ENCODE data around the gene PKD1L1. TPM values are rescaled to one million over a fixed set of nuclear protein-coding genes. Genes with fewer than 3 reads are reported as not detected.
"Not testable (repeated sequence)": the region's sequence is repeated elsewhere in the genome, so short reads cannot be mapped to it uniquely, and the experiment has no call there.

Gene PKD1L1
- total RNA-seq, 1 donor from 2014 or later, result 0.05 TPM

- DNase-seq (ENCODE audit: extremely low spot score, unreplicated experiment), result no peak
- H3K9me3 Mint-ChIP-seq (ENCODE audit: unreplicated experiment), result no peaks in the 10 kb centered on the region
- H3K4me3 Mint-ChIP-seq (ENCODE audit: unreplicated experiment), result no peak overlapping the region
- H3K27me3 Mint-ChIP-seq (ENCODE audit: unreplicated experiment), result no peaks in the 10 kb centered on the region
- no peak for TF ChIP-seq CTCF (IDR thresholded peaks at IDR 0.05)
- peaks cover 22% of the 10 kb centered on the region for H3K4me1 Mint-ChIP-seq (ENCODE audit: unreplicated experiment)
- H3K36me3 Mint-ChIP-seq (ENCODE audit: unreplicated experiment), result no peaks in the 10 kb centered on the region
- H3K27ac Mint-ChIP-seq (ENCODE audit: unreplicated experiment), result no peak overlapping the region
These were observed 148.7 kb downstream of the PKD1L1 start for GRCh38 chr7:47799524-47799923.

GRCh38 chr7:47796347-47796746, 151.9 kb downstream of the PKD1L1 start:
- Mint-ChIP-seq H3K9me3 (ENCODE audit: unreplicated experiment) (no peaks in the 10 kb centered on the region), H3K4me1 (ENCODE audit: unreplicated experiment) (peaks cover 32% of the 10 kb centered on the region), H3K27ac (ENCODE audit: unreplicated experiment) (no peak overlapping the region), H3K27me3 (ENCODE audit: unreplicated experiment) (no peaks in the 10 kb centered on the region), H3K4me3 (ENCODE audit: unreplicated experiment) (no peak overlapping the region), H3K36me3 (ENCODE audit: unreplicated experiment) (no peaks in the 10 kb centered on the region)
- TF ChIP-seq CTCF (IDR thresholded peaks at IDR 0.05), result no peak
- DNase-seq (ENCODE audit: extremely low spot score, unreplicated experiment), result no peak

- no peak for DNase-seq (ENCODE audit: extremely low spot score, unreplicated experiment)
- H3K27ac Mint-ChIP-seq (ENCODE audit: unreplicated experiment), result peak overlapping the region; percentile 29
- no peak overlapping the region for H3K4me3 Mint-ChIP-seq (ENCODE audit: unreplicated experiment)
- no peak for TF ChIP-seq CTCF (IDR thresholded peaks at IDR 0.05)
- peaks cover 34% of the 10 kb centered on the region for H3K4me1 Mint-ChIP-seq (ENCODE audit: unreplicated experiment)
- H3K36me3 Mint-ChIP-seq (ENCODE audit: unreplicated experiment), result no peaks in the 10 kb centered on the region
- no peaks in the 10 kb centered on the region for H3K27me3 Mint-ChIP-seq (ENCODE audit: unreplicated experiment)
- no peaks in the 10 kb centered on the region for H3K9me3 Mint-ChIP-seq (ENCODE audit: unreplicated experiment)
These were observed 152.6 kb downstream of the PKD1L1 start for GRCh38 chr7:47795631-47796030.

- Mint-ChIP-seq H3K27ac (ENCODE audit: unreplicated experiment) (peak overlapping the region; percentile 29), H3K4me1 (ENCODE audit: unreplicated experiment) (peaks cover 34% of the 10 kb centered on the region)
- H3K9me3 Mint-ChIP-seq (ENCODE audit: unreplicated experiment); H3K36me3 Mint-ChIP-seq (ENCODE audit: unreplicated experiment); DNase-seq (ENCODE audit: extremely low spot score, unreplicated experiment); H3K27me3 Mint-ChIP-seq (ENCODE audit: unreplicated experiment); H3K4me3 Mint-ChIP-seq (ENCODE audit: unreplicated experiment): not testable (repeated sequence)
These were observed 153.1 kb downstream of the PKD1L1 start for GRCh38 chr7:47795126-47795525.

GRCh38 chr7:47794016-47794415, 154.2 kb downstream of the PKD1L1 start:
- no peak for DNase-seq (ENCODE audit: extremely low spot score, unreplicated experiment)
- no peaks in the 10 kb centered on the region for H3K36me3 Mint-ChIP-seq (ENCODE audit: unreplicated experiment)
- H3K4me3 Mint-ChIP-seq (ENCODE audit: unreplicated experiment), result no peak overlapping the region
- no peaks in the 10 kb centered on the region for H3K27me3 Mint-ChIP-seq (ENCODE audit: unreplicated experiment)
- peak overlapping the region; percentile 1 for H3K27ac Mint-ChIP-seq (ENCODE audit: unreplicated experiment)
- H3K4me1 Mint-ChIP-seq (ENCODE audit: unreplicated experiment), result peaks cover 32% of the 10 kb centered on the region
- H3K9me3 Mint-ChIP-seq (ENCODE audit: unreplicated experiment), result no peaks in the 10 kb centered on the region
- no peak for TF ChIP-seq CTCF (IDR thresholded peaks at IDR 0.05)

GRCh38 chr7:47793186-47793585, 155.1 kb downstream of the PKD1L1 start:
- H3K4me1 Mint-ChIP-seq (ENCODE audit: unreplicated experiment), result peaks cover 34% of the 10 kb centered on the region

More at GRCh38 chr7:47793186-47793585, 155.1 kb downstream of the PKD1L1 start:
- H3K27ac Mint-ChIP-seq (ENCODE audit: unreplicated experiment); H3K36me3 Mint-ChIP-seq (ENCODE audit: unreplicated experiment); DNase-seq (ENCODE audit: extremely low spot score, unreplicated experiment); H3K27me3 Mint-ChIP-seq (ENCODE audit: unreplicated experiment); H3K4me3 Mint-ChIP-seq (ENCODE audit: unreplicated experiment); H3K9me3 Mint-ChIP-seq (ENCODE audit: unreplicated experiment): not testable (repeated sequence)
